ENCODE results near the gene MATN1. TPM values are rescaled to one million over a fixed set of nuclear protein-coding genes. Genes with fewer than 3 reads are reported as not detected.

The MATN1 gene
- total and polyA plus RNA-seq, 4 donors: 0.19 TPM; not detected in 3

DNA sequence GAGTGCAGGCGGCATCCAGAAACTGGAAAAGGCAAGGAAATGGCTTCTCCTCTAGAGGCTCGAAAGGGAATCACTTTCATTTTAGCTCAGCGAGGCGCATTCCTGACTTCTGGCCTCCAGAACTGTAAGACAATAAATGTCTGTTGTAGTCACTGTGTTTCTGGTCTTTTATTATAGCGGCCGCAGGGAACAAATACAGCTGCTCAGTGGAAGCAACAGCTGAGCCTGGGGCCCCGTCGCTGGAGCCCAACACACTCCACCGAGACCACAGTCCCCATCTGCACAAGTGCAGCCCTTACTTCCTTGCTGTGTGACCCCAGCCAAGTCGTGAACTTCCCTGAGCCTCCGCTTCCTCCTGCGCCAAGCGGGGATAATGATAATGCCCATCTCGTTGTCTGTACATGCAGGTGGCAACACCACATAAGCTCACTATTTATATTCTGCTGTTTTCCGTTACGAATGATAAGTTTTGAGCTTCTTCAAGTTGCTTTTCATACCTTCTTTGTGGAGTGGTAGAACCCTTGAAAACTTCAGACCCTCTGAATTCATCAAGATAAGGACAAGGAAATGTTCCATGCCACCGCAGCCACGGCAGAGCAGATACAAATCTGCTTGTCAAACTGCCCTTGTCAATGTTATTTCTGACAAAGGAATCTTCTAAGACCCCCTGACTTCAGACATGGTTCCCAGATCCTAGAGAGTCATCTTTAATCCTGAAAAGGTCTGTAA lies 37.4 kb upstream of the MATN1 start (continued):
- TF ChIP-seq, protein P1, sequence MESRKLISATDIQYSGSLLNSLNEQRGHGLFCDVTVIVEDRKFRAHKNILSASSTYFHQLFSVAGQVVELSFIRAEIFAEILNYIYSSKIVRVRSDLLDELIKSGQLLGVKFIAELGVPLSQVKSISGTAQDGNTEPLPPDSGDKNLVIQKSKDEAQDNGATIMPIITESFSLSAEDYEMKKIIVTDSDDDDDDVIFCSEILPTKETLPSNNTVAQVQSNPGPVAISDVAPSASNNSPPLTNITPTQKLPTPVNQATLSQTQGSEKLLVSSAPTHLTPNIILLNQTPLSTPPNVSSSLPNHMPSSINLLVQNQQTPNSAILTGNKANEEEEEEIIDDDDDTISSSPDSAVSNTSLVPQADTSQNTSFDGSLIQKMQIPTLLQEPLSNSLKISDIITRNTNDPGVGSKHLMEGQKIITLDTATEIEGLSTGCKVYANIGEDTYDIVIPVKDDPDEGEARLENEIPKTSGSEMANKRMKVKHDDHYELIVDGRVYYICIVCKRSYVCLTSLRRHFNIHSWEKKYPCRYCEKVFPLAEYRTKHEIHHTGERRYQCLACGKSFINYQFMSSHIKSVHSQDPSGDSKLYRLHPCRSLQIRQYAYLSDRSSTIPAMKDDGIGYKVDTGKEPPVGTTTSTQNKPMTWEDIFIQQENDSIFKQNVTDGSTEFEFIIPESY (IDR thresholded peaks at IDR 0.05): no peak
- TF ChIP-seq, protein P2, sequence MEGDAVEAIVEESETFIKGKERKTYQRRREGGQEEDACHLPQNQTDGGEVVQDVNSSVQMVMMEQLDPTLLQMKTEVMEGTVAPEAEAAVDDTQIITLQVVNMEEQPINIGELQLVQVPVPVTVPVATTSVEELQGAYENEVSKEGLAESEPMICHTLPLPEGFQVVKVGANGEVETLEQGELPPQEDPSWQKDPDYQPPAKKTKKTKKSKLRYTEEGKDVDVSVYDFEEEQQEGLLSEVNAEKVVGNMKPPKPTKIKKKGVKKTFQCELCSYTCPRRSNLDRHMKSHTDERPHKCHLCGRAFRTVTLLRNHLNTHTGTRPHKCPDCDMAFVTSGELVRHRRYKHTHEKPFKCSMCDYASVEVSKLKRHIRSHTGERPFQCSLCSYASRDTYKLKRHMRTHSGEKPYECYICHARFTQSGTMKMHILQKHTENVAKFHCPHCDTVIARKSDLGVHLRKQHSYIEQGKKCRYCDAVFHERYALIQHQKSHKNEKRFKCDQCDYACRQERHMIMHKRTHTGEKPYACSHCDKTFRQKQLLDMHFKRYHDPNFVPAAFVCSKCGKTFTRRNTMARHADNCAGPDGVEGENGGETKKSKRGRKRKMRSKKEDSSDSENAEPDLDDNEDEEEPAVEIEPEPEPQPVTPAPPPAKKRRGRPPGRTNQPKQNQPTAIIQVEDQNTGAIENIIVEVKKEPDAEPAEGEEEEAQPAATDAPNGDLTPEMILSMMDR (IDR thresholded peaks at IDR 0.05; ENCODE audit: low read depth, low read length, missing input control): no peak

DNA sequence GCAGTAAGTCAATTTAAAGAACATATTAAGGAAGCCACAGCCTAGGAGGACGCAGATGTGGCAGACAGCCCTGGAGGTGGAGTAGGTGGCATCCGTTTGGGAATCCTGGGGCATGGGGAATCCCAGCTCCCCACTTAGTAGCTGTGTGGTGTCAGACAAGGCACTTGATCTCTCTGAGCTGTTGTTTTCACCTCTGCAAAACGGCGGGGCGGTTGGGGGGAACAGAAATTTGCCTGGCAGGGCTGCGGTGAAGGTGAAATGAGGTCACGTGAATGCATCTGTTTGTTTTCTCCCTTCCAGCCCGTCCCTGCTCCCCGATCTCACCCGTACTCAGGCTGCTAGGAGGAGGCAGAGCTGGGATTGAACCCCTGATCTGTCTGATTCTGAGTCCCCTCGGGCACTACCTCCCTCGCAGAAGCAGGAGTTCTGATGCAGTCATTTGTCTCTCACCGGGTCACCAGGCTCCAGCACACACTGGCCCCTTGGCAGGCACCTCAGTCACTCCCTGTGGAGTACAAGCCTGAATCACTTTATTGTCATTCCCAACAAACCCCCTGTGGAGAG lies 36.4 kb upstream of the MATN1 start:
- no peak overlapping the region for H3K27ac ChIP-seq (ENCODE audit: low read depth in 1 of 2, low read length in 2 of 2)

DNA sequence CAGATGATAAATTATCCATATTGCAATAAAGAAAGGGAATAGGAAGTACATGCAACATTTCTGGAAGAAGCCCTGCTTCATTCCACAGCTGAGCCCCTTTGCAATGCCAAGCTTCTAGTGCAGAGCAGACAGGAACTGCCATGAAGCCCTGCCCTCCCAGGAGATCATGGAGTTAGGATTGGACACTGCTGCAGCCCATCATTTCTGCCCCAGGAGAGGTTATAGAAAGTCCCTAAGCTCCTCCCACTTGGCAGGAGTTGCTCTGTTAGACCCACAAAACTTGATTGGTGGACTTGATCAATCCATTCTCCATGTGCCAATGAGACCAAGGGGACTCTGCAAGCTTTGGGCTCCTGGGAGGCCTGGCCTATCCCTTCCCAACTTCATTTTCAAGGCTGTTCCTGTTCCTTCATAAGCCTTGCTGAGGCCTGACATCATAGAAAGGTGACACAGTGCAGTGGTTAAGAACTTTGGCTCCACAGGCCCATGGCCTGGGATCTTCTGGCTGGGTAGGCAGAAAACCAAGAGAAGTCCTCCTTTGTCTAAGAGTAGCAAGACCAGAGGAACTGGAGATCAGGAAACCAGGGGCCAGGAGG lies 35.5 kb upstream of the MATN1 start:
- DNase-seq (ENCODE audit: low spot score): no peak
- H3K9me3 ChIP-seq (ENCODE audit: control insufficient read depth in 4 of 4, low read length in 3 of 4): no peaks in the 10 kb centered on the region

More for the DNA sequence above, 36.4 kb upstream of the MATN1 start:
- Histone ChIP-seq H3K4me3 (ENCODE audit: low read depth in 1 of 3, low read length in 3 of 3) (no peak overlapping the region), H3K27me3 (ENCODE audit: control insufficient read depth in 4 of 4, insufficient read depth in 4 of 4, low read length in 3 of 4) (no peaks in the 10 kb centered on the region), H3K9ac (ENCODE audit: low read depth in 1 of 2, low read length in 2 of 2) (no peak overlapping the region), H3K36me3 (ENCODE audit: control insufficient read depth in 4 of 4, insufficient read depth in 3 of 4, low read depth in 1 of 4, low read length in 3 of 4) (no peaks in the 10 kb centered on the region), H3K9me3 (ENCODE audit: control insufficient read depth in 4 of 4, low read length in 3 of 4) (no peaks in the 10 kb centered on the region), H3K4me1 (ENCODE audit: control insufficient read depth in 4 of 4, insufficient read depth in 4 of 4, low read length in 3 of 4) (peaks cover 0 to 7% (median 0%) of the 10 kb centered on the region in 4 donors)
- no peak for DNase-seq (ENCODE audit: low spot score)
- WGBS: 88% methylated on average over 13 of the region's 13 CpGs
- no peak for TF ChIP-seq EGR1 (IDR thresholded peaks at IDR 0.05; ENCODE audit: low read depth in 2 of 2)
- no peak for TF ChIP-seq TAF1 (conservative IDR thresholded peaks at IDR 0.05)
- no peak for TF ChIP-seq FOXA1 (IDR thresholded peaks at IDR 0.05)
- no peak for TF ChIP-seq JUND (IDR thresholded peaks at IDR 0.05)
- TF ChIP-seq SP1 (IDR thresholded peaks at IDR 0.05): no peak
- TF ChIP-seq, protein P3, sequence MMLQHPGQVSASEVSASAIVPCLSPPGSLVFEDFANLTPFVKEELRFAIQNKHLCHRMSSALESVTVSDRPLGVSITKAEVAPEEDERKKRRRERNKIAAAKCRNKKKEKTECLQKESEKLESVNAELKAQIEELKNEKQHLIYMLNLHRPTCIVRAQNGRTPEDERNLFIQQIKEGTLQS (IDR thresholded peaks at IDR 0.05): no peak
- TF ChIP-seq, protein P1 (IDR thresholded peaks at IDR 0.05): no peak

More for the DNA sequence above, 35.5 kb upstream of the MATN1 start:
- Histone ChIP-seq H3K27ac (ENCODE audit: low read depth in 1 of 2, low read length in 2 of 2) (no peak overlapping the region), H3K4me3 (ENCODE audit: low read depth in 1 of 3, low read length in 3 of 3) (no peak overlapping the region), H3K36me3 (ENCODE audit: control insufficient read depth in 4 of 4, insufficient read depth in 3 of 4, low read depth in 1 of 4, low read length in 3 of 4) (no peaks in the 10 kb centered on the region), H3K27me3 (ENCODE audit: control insufficient read depth in 4 of 4, insufficient read depth in 4 of 4, low read length in 3 of 4) (no peaks in the 10 kb centered on the region), H3K9ac (ENCODE audit: low read depth in 1 of 2, low read length in 2 of 2) (no peak overlapping the region), H3K4me1 (ENCODE audit: control insufficient read depth in 4 of 4, insufficient read depth in 4 of 4, low read length in 3 of 4) (peaks cover 0 to 7% (median 0%) of the 10 kb centered on the region in 4 donors)
- TF ChIP-seq, protein P1 (IDR thresholded peaks at IDR 0.05): no peak
- TF ChIP-seq YY1 (IDR thresholded peaks at IDR 0.05) (no peak), HNF4G (IDR thresholded peaks at IDR 0.05) (no peak), EGR1 (IDR thresholded peaks at IDR 0.05; ENCODE audit: low read depth in 2 of 2) (no peak), RAD21 (IDR thresholded peaks at IDR 0.05) (no peak), GABPA (IDR thresholded peaks at IDR 0.05 in 1 of 2, conservative IDR thresholded peaks at IDR 0.05 in 1 of 2) (no peak)
